Pancreas (tissue), 10 donors: ENCODE measurements around the gene JPH3. TPM values are rescaled to one million over a fixed set of nuclear protein-coding genes. Genes with fewer than 3 reads are reported as not detected.

Experiments
- ATAC-seq, 4 donors: fragments of 200-7000 bp; cut with Tn5 transposase; one replicate each; pipeline versions ENCODE4 v1.8.0 to v1.9.1; 2020; ENCODE audit warnings: mild to moderate bottlenecking in 4 of 4, moderate library complexity in 4 of 4
- DNase-seq, 6 donors: peaks; one replicate each; pipeline ENCODE4 v3.0.0-alpha.2; 2020
- FAIRE-seq: peaks from 2 replicates; lab custom pipeline; 2012; peaks lifted over from hg19 to GRCh38; lab: Jason Lieb, UNC
- H3K27ac ChIP-seq, 4 donors: fragments of 200-600 bp; sonication (generic); 1 replicate in 3 of 4; 2 replicates in 1 of 4; pipeline versions ENCODE4 v1.5.0 to v1.8.0; 2020
- H3K27me3 ChIP-seq, 4 donors: fragments of 200-600 bp; one replicate each; pipeline ENCODE4 v1.8.0; 2021
- H3K36me3 ChIP-seq, 3 donors: fragments of 200-600 bp; sonication (generic) in 1 of 3; one replicate each; pipeline versions ENCODE4 v1.5.0 to v1.8.0; 2020 to 2021
- H3K4me1 ChIP-seq, 3 donors: fragments of 200-600 bp; one replicate each; pipeline ENCODE4 v1.8.0; 2021
- H3K4me3 ChIP-seq, 4 donors: fragments of 200-600 bp; sonication (generic) in 2 of 4; one replicate each; pipeline versions ENCODE4 v1.5.0 to v1.8.0; 2020 to 2021
- H3K9me3 ChIP-seq, 4 donors: fragments of 200-600 bp; one replicate each; pipeline ENCODE4 v1.8.0; 2021
- WGBS, 2 donors: extraction: QIAGEN DNeasy Blood & Tissue Kit; methylation state at CpG; one replicate each; pipeline ENCODE4 v1.1.7; 2013; 5-methylcytosine and 5-hydroxymethylcytosine counted together
- intact Hi-C, 3 donors: fragments of 100-400 bp; cut with DNase I; formaldehyde crosslinking; loops; one replicate each; pipeline versions ENCODE4 v1.11.1 to v1.14.2; 2022
- polyA plus RNA-seq, 2 donors: library from polyadenylated mRNA; stranded (reverse); fragments of 200-250 nt; gene quantifications; one replicate each; pipeline ENCODE4 v1.2.3, GENCODE V29; 2013
- total RNA-seq, 6 donors: library from RNA; stranded (reverse); fragmentation: NEBNext Ultra II Directional in 4 of 6; extraction: Animal tissue kit (Norgen Biotek cat#: 25700) in 4 of 6; gene quantifications; one replicate each; pipeline versions ENCODE4 v1.2.1 to v1.2.4, GENCODE V29; 2021 to 2023
- TF ChIP-seq, protein P1 (sequence below), 4 donors: fragments of 200-600 bp; sonication (generic) in 3 of 4; IDR thresholded peaks; one replicate each; pipeline versions ENCODE4 v1.5.0 to v1.8.0; 2021; ENCODE audit warnings: antibody characterized with exemption in 4 of 4
- donor health status: healthy with polysubstance abuse.
- donor health status: DM: no; HTN: no; CAD: no; lungs with moderate emphysema.
- donor health status: DM: no; HTN: no; CAD: no.
- donor health status: control.
- donor health status: control.
- donor health status: Bipolar disorder and iron deficiency.
- donor health status: DM: yes; HTN: yes; CAD: no.
- donor health status: DM: no; HTN: no; CAD: no.
- donor health status: DM: no; HTN: no; CAD: no.
- donor health status: DM: yes; HTN: yes; CAD: no.

JPH3 gene
- total and polyA plus RNA-seq, 8 donors = 0.09 to 1.9 (median 0.41) TPM

DNA sequence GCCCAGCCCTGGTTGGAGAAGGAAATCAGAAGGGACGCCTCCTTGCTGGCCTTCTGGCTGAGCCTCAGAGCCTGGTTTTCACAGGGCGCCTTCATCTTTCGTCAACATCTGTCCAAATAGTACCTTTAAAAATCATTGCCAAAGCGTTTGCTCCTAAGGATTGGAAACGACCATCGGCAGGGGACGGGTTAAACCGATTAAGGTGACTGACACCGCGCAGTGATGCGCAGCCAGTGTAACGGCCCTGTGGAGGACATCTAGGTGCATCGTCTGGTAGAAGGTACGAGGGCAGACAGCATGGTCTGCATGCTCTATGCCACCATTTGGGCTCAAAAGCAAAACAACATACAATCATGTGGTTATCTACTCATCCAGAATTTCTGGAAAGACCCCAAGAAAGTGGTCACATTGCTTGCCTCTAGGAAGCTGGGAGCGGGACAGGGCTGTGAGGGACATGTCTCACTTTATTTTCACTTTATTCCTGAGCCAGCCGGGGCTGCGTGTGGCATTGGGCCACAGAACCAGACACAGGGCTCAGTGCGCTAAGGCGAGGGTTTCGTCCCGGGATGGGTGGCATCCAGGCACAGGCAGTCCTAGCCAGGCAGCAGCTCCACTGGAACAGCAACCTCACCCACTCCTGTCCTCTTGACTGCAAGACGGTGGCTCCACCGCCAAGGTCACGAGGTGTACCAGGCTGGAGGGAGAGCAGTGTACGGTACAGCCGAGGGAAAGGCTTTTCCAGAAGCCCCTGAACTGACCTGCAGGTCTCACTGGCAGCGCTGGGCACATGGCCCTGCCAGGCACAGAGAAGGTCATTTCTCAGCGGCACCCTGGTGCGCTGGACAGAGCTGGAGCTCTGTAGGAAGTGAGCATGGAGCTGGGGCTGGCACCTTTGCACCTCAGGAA, 40.9 kb upstream of the JPH3 start:
- DNase-seq = peak in 1 of 6 donors; percentile 47
- Histone ChIP-seq H3K36me3 (no peaks in the 10 kb centered on the region), H3K27me3 (no peaks in the 10 kb centered on the region), H3K4me3 (no peak overlapping the region), H3K27ac (no peak overlapping the region), H3K4me1 (no peaks in the 10 kb centered on the region), H3K9me3 (no peaks in the 10 kb centered on the region)
- WGBS, 2 donors = 77 to 82% methylated on average over 29 of the region's 29 CpGs
- TF ChIP-seq, protein P1, sequence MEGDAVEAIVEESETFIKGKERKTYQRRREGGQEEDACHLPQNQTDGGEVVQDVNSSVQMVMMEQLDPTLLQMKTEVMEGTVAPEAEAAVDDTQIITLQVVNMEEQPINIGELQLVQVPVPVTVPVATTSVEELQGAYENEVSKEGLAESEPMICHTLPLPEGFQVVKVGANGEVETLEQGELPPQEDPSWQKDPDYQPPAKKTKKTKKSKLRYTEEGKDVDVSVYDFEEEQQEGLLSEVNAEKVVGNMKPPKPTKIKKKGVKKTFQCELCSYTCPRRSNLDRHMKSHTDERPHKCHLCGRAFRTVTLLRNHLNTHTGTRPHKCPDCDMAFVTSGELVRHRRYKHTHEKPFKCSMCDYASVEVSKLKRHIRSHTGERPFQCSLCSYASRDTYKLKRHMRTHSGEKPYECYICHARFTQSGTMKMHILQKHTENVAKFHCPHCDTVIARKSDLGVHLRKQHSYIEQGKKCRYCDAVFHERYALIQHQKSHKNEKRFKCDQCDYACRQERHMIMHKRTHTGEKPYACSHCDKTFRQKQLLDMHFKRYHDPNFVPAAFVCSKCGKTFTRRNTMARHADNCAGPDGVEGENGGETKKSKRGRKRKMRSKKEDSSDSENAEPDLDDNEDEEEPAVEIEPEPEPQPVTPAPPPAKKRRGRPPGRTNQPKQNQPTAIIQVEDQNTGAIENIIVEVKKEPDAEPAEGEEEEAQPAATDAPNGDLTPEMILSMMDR (IDR thresholded peaks at IDR 0.05) = no peak
- ATAC-seq = peak in 2 of 4 donors; percentile 29 to 31
- FAIRE-seq = no peak
- intact Hi-C loops = no loop called here

DNA sequence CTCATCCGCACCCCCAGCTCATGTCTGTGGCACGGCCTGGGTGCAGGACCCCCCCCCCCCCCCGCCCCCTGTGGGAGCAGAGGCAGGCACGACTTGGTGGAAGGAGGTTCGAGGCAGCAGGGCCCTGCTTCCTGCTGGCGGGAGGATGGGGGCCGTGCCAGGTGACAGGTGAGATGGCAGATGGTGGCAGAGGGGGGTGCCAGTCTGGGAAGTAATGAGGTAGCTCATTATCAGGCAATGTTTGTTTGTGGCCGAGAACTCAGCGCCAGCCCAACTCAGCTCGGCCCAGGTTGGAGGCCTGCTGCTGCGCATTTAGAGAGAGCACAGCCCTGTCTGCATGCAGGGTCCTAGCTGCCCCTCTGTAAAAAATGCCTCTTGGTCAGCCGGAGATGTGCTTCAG, 40.1 kb upstream of the JPH3 start:
- Histone ChIP-seq H3K27ac (no peak overlapping the region), H3K4me1 (no peaks in the 10 kb centered on the region), H3K36me3 (no peaks in the 10 kb centered on the region), H3K4me3 (no peak overlapping the region), H3K27me3 (no peaks in the 10 kb centered on the region), H3K9me3 (no peaks in the 10 kb centered on the region)
- FAIRE-seq (no peak), DNase-seq (no peak), ATAC-seq (peak in 2 of 4 donors; percentile 48 to 63)
- TF ChIP-seq, protein P1 (IDR thresholded peaks at IDR 0.05) = no peak
- intact Hi-C loops = no loop called here
- 45 to 49% methylated on average over 10 to 12 of the region's 12 CpGs for WGBS, 2 donors

DNA sequence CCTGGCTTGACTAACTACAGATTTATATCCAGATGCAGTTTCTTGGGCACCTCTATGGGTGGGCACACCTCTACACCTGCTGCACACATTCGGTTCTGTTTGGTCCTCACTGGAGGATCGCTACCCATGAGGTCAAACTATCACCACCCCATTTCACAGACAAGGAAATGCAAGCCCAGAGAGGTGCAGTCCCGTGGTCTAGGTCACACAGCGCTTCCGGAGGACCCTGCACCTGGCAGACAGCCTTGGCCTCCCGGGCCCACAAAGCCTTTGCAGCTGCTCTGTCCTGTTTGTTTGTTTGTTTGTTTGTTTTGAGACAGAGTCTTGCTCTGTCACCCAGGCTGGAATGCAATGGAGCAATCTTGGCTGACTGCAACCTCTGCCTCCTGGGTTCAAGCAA, 39.3 kb upstream of the JPH3 start:
- no peak for FAIRE-seq
- no peak for DNase-seq
- intact Hi-C loops = no loop called here
- TF ChIP-seq, protein P1 (IDR thresholded peaks at IDR 0.05) = no peak
- no peaks in the 10 kb centered on the region for H3K27me3 ChIP-seq
- H3K9me3 ChIP-seq = no peaks in the 10 kb centered on the region
- H3K4me3 ChIP-seq = no peak overlapping the region
- no peak overlapping the region for H3K27ac ChIP-seq
- 77 to 84% methylated on average over 6 of the region's 6 CpGs for WGBS, 2 donors
- no peaks in the 10 kb centered on the region for H3K4me1 ChIP-seq
- no peak for ATAC-seq
- H3K36me3 ChIP-seq = no peaks in the 10 kb centered on the region

DNA sequence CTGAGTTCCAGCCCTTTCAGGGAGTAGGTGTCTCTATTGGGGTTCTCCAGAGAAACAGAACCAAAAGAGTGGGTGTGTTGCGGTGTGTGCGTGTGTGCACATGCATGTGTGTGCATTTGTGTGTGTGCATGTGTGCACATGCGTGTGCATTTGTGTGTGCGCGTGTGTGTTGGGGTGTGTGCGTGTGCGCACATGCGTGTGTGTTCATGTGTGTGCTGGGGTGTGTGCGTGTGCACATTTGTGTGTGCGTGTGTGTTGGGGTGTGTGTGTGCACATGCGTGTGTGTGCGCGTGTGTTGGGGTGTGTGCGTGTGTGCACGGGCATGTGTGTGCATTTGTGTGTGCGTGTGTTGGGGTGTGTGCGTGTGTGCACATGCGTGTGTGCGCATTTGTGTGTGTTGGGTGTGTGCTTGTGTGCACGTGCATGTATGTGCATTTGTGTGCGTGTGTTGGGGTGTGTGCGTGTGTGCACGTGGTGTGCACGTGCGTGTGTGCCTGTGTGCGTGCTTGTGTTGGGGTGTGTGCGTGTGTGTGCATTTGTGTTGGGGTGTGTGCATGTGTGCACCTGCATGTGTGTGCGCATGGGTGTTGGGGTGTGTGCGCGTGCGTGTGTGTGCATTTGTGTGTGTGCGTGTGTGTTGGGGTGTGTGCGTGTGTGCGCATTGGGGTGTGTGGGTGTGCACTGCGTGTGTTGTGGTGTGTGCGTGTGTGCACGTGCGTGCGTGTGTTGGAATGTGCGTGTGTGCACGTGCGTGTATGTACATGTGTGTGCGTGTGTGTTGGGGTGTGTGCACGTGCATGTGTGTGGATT, 38.4 kb upstream of the JPH3 start:
- H3K27me3 ChIP-seq = no peaks in the 10 kb centered on the region
- H3K4me1 ChIP-seq = no peaks in the 10 kb centered on the region
- no peak for ATAC-seq
- H3K9me3 ChIP-seq = no peaks in the 10 kb centered on the region
- no peaks in the 10 kb centered on the region for H3K36me3 ChIP-seq
- FAIRE-seq = no peak
- no peak overlapping the region for H3K27ac ChIP-seq
- H3K4me3 ChIP-seq = no peak overlapping the region
- no peak for DNase-seq
- 72 to 79% methylated on average over 42 to 44 of the region's 44 CpGs for WGBS, 2 donors
- intact Hi-C loops = no loop called here
- TF ChIP-seq, protein P1 (IDR thresholded peaks at IDR 0.05) = no peak
